Tibial nerve (tissue), 3 donors: Measurements from ENCODE around the gene PRDM10.

Experiments
- POLR2A ChIP-seq, 2 donors: fragments of 450-650 bp; IDR thresholded peaks; one replicate each; pipeline ENCODE4 v1.6.1; 2017; ENCODE audit warnings: antibody characterized with exemption in 2 of 2, mild to moderate bottlenecking in 2 of 2, moderate library complexity in 2 of 2
- TF ChIP-seq, protein P1 (sequence below), 5 experiments: fragments of 200-600 bp in 3 of 5; fragments of 450-650 bp in 2 of 5; sonication (generic) in 3 of 5; IDR thresholded peaks; one replicate each; pipeline ENCODE4 v1.5.1; 2016 to 2019; ENCODE audit warnings: antibody characterized with exemption in 5 of 5, mild to moderate bottlenecking in 3 of 5, moderate library complexity in 2 of 5

- TF ChIP-seq POLR2A (IDR thresholded peaks at IDR 0.05): no peak
- TF ChIP-seq, protein P1, sequence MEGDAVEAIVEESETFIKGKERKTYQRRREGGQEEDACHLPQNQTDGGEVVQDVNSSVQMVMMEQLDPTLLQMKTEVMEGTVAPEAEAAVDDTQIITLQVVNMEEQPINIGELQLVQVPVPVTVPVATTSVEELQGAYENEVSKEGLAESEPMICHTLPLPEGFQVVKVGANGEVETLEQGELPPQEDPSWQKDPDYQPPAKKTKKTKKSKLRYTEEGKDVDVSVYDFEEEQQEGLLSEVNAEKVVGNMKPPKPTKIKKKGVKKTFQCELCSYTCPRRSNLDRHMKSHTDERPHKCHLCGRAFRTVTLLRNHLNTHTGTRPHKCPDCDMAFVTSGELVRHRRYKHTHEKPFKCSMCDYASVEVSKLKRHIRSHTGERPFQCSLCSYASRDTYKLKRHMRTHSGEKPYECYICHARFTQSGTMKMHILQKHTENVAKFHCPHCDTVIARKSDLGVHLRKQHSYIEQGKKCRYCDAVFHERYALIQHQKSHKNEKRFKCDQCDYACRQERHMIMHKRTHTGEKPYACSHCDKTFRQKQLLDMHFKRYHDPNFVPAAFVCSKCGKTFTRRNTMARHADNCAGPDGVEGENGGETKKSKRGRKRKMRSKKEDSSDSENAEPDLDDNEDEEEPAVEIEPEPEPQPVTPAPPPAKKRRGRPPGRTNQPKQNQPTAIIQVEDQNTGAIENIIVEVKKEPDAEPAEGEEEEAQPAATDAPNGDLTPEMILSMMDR (IDR thresholded peaks at IDR 0.05): no peak
Observed at GRCh38 chr11:129979046-129979605, 23.5 kb downstream of the PRDM10 start.
